ENCODE results near the gene NRXN3.

The NRXN3 gene

DNA sequence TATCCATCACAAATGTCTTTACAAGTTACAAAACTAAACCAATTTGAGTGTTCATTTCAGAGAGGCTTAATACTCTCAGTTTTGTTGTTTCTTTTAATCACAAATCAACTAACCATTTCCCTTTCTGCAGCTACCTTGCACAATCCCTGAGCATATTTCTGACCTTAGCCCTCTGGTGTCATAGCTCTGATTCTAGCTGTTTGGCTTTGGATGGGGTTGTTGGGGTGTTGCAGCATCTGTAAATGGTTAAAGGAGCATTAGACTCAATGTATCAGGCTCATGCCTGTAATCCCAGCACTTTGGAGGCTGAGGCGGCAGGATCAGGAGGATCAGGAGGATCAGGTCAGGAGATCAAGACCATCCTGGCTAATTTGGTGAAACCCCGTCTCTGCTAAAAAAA lies 461.4 kb downstream of the NRXN3 start:
- H3K4me3 ChIP-seq (ENCODE audit: low read depth, low read length) = no peak overlapping the region
- H3K79me2 ChIP-seq (ENCODE audit: control insufficient read depth, insufficient read depth, low read length, unreplicated experiment) = no peaks in the 10 kb centered on the region
- H3K4me1 ChIP-seq (ENCODE audit: control insufficient read depth, insufficient read depth, low read length, unreplicated experiment) = no peaks in the 10 kb centered on the region
- H3K27ac ChIP-seq (ENCODE audit: low read depth, low read length) = no peak overlapping the region
- no peaks in the 10 kb centered on the region for H3K36me3 ChIP-seq (ENCODE audit: insufficient read depth, low read length)
- H3K27me3 ChIP-seq (ENCODE audit: insufficient read depth, low read length) = no peaks in the 10 kb centered on the region
- H2AFZ ChIP-seq (ENCODE audit: low read length, unreplicated experiment) = no peak overlapping the region

DNA sequence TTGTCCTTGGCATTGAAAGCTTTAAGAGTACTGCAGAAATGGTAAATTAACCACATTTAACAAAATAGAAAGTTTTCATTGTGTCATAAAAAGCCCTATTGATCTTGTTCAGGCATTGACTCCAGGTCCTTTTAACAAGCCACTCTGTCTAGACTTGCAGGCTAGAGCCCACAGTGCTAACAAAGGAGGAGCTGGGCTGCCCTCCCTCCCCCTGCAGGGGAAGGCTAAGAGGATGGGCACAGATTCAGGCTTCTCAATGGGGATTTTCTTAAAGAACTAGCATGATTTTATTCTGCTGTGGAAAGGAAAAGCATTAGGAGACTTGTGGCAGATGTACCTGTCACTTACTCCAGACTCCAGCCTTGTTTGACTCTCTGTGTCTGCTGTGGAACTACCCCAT lies 463.6 kb downstream of the NRXN3 start:
- no peaks in the 10 kb centered on the region for H3K4me1 ChIP-seq (ENCODE audit: control insufficient read depth, insufficient read depth, low read length, unreplicated experiment)

DNA sequence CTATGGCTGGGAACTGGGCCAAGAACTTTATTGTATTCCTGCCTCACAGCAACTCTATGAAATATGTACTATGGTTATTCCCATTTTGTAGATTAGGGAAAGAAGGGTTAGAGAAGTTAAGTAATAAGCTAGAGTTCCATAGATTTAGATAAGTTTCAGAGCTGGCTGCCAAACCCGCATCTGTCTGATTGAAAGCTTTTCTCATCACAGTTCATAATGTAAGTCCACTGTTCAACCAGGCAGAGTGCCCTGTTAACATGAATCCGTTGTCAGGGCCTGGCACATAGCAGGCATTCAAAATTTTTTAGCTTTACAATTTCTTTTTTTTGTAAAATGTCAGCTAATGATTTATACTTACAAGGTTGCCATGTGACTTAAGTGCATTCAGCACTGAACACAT lies 467.3 kb downstream of the NRXN3 start:
- Histone ChIP-seq H3K79me2 (ENCODE audit: control insufficient read depth, insufficient read depth, low read length, unreplicated experiment) (no peaks in the 10 kb centered on the region), H3K27me3 (ENCODE audit: insufficient read depth, low read length) (no peaks in the 10 kb centered on the region), H3K36me3 (ENCODE audit: insufficient read depth, low read length) (no peaks in the 10 kb centered on the region), H3K4me1 (ENCODE audit: control insufficient read depth, insufficient read depth, low read length, unreplicated experiment) (no peaks in the 10 kb centered on the region), H3K27ac (ENCODE audit: low read depth, low read length) (no peak overlapping the region), H2AFZ (ENCODE audit: low read length, unreplicated experiment) (no peak overlapping the region), H3K4me3 (ENCODE audit: low read depth, low read length) (no peak overlapping the region)

More for the DNA sequence above, 463.6 kb downstream of the NRXN3 start:
- Histone ChIP-seq H3K36me3 (ENCODE audit: insufficient read depth, low read length) (no peaks in the 10 kb centered on the region), H3K27me3 (ENCODE audit: insufficient read depth, low read length) (no peaks in the 10 kb centered on the region), H3K4me3 (ENCODE audit: low read depth, low read length) (no peak overlapping the region), H3K27ac (ENCODE audit: low read depth, low read length) (no peak overlapping the region), H2AFZ (ENCODE audit: low read length, unreplicated experiment) (no peak overlapping the region), H3K79me2 (ENCODE audit: control insufficient read depth, insufficient read depth, low read length, unreplicated experiment) (no peaks in the 10 kb centered on the region)

DNA sequence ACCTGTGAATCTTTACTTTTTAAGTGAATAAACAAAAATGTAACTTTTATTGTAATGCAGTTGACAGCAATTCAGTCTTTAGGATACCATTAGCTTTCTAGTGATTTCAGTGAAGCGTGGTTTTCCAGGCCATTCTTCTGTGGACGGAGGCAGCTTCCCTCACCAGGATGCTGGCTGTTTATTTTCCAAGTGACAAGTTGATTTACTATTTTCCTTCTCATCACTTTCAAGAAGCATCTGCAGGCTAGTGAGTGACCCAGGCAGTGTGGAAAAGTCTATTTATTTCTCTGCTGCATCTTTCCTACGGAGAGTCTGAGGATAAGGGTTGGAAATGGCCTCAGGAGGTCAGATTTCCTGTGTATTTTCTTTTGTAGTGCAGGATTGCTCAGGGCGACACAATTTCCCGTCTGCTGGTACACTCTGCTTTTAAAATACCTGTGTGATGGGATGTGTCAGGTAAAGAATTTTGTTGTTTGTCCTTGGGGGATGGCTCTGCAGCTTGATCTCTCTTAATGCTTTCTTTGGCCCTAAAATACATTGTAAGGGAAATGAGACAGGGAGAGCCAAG lies 467.8 kb downstream of the NRXN3 start:
- no peak overlapping the region for H3K4me3 ChIP-seq (ENCODE audit: low read depth, low read length)
- no peaks in the 10 kb centered on the region for H3K4me1 ChIP-seq (ENCODE audit: control insufficient read depth, insufficient read depth, low read length, unreplicated experiment)
- H3K79me2 ChIP-seq (ENCODE audit: control insufficient read depth, insufficient read depth, low read length, unreplicated experiment) = no peaks in the 10 kb centered on the region
- no peaks in the 10 kb centered on the region for H3K27me3 ChIP-seq (ENCODE audit: insufficient read depth, low read length)
- H3K36me3 ChIP-seq (ENCODE audit: insufficient read depth, low read length) = no peaks in the 10 kb centered on the region
- no peak overlapping the region for H2AFZ ChIP-seq (ENCODE audit: low read length, unreplicated experiment)
- H3K27ac ChIP-seq (ENCODE audit: low read depth, low read length) = no peak overlapping the region

DNA sequence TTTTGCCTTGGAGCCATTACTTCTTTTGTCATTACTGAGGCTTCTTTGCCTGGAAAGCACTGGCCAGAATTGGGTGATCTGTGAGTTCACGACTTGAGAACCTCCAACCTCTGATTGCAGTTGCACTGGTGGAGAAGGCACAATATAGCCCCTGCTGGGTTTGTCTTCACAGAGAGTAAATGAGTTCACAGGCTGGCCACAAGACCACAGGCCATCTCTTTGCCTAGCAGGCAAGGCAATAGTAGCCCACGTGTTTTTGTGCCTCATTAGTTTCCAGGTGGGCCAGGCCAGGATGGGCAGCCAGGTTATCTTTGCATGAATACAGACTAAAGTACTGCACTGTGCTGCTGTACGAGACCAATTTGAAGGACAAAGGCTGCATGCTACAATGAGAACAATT lies 468.8 kb downstream of the NRXN3 start:
- H3K79me2 ChIP-seq (ENCODE audit: control insufficient read depth, insufficient read depth, low read length, unreplicated experiment) = no peaks in the 10 kb centered on the region
- no peak overlapping the region for H3K27ac ChIP-seq (ENCODE audit: low read depth, low read length)
- H3K36me3 ChIP-seq (ENCODE audit: insufficient read depth, low read length) = no peaks in the 10 kb centered on the region
- H3K27me3 ChIP-seq (ENCODE audit: insufficient read depth, low read length) = no peaks in the 10 kb centered on the region
- H3K4me3 ChIP-seq (ENCODE audit: low read depth, low read length) = no peak overlapping the region
- no peaks in the 10 kb centered on the region for H3K4me1 ChIP-seq (ENCODE audit: control insufficient read depth, insufficient read depth, low read length, unreplicated experiment)
- H2AFZ ChIP-seq (ENCODE audit: low read length, unreplicated experiment) = no peak overlapping the region

DNA sequence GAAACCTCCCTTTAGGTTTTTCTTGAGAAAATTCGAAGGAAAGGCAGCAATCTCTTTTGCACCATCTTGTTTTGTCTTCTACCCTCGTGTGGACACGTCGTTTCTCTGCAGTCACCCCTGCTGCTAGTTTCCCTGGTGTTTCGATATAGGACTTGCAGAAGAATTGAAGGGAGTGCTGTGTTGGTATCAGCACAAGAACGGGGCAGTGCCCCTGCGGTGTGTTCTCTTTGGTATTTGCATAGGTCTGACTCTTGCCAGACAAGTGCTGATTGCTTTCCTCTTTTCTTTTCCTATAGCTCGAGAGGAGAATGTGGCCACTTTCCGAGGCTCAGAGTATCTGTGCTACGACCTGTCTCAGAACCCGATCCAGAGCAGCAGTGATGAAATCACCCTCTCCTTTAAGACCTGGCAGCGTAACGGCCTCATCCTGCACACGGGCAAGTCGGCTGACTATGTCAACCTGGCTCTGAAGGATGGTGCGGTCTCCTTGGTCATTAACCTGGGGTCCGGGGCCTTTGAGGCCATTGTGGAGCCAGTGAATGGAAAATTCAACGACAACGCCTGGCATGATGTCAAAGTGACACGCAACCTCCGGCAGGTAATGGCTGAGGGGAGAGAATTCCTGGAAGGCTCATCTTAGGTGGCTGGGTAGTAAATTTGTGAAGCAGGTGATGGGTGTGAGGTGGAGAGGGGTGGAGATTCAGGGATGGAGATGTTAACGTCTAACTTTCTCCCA lies 474.8 kb downstream of the NRXN3 start:
- Histone ChIP-seq H3K4me3 (ENCODE audit: low read depth, low read length) (no peak overlapping the region), H3K27ac (ENCODE audit: low read depth, low read length) (no peak overlapping the region), H3K4me1 (ENCODE audit: control insufficient read depth, insufficient read depth, low read length, unreplicated experiment) (no peaks in the 10 kb centered on the region), H3K27me3 (ENCODE audit: insufficient read depth, low read length) (no peaks in the 10 kb centered on the region), H2AFZ (ENCODE audit: low read length, unreplicated experiment) (no peak overlapping the region), H3K36me3 (ENCODE audit: insufficient read depth, low read length) (no peaks in the 10 kb centered on the region), H3K79me2 (ENCODE audit: control insufficient read depth, insufficient read depth, low read length, unreplicated experiment) (no peaks in the 10 kb centered on the region)

DNA sequence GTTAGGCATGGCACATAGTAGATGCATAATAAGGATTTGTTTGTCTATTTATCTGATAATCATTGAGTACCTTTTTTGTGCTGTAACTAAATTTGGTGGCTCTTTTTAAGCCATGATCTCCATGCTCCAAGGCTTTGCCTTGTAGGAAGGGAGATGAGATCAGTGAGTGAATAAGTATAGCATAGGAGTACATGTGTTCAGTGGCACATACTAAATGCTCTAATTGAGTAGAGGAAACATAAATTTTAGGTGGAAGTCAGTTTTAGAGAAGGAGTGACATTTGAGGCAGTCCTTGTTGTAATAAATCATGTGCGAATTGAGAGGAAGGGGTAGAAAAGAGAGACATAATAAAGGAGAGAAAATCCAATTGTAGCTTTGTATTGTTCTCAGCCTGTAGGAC lies 482.6 kb downstream of the NRXN3 start:
- Histone ChIP-seq H3K36me3 (ENCODE audit: insufficient read depth, low read length) (no peaks in the 10 kb centered on the region), H2AFZ (ENCODE audit: low read length, unreplicated experiment) (no peak overlapping the region), H3K79me2 (ENCODE audit: control insufficient read depth, insufficient read depth, low read length, unreplicated experiment) (no peaks in the 10 kb centered on the region), H3K4me1 (ENCODE audit: control insufficient read depth, insufficient read depth, low read length, unreplicated experiment) (no peaks in the 10 kb centered on the region), H3K4me3 (ENCODE audit: low read depth, low read length) (no peak overlapping the region), H3K27me3 (ENCODE audit: insufficient read depth, low read length) (no peaks in the 10 kb centered on the region), H3K27ac (ENCODE audit: low read depth, low read length) (no peak overlapping the region)

DNA sequence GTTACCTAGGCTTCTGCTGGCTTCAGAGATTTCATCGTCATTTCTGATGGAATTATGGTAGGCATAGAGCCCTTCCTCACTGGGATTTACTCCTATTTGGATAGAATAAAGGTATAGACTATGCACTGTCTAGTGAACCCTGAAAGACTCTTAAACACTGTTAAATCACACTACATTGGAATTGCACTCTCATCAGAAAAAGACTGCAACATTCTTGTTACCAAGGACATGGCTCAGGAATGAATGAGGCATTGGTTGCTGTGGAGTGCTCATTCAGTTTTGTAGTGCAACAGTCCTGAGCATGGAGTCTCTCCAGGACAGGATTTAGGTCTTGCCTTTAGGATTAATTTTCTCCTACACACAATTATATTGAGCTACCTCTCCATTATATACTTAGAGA lies 483.0 kb downstream of the NRXN3 start:
- Histone ChIP-seq H2AFZ (ENCODE audit: low read length, unreplicated experiment) (no peak overlapping the region), H3K27ac (ENCODE audit: low read depth, low read length) (no peak overlapping the region), H3K4me3 (ENCODE audit: low read depth, low read length) (no peak overlapping the region), H3K4me1 (ENCODE audit: control insufficient read depth, insufficient read depth, low read length, unreplicated experiment) (no peaks in the 10 kb centered on the region), H3K79me2 (ENCODE audit: control insufficient read depth, insufficient read depth, low read length, unreplicated experiment) (no peaks in the 10 kb centered on the region), H3K27me3 (ENCODE audit: insufficient read depth, low read length) (no peaks in the 10 kb centered on the region), H3K36me3 (ENCODE audit: insufficient read depth, low read length) (no peaks in the 10 kb centered on the region)

DNA sequence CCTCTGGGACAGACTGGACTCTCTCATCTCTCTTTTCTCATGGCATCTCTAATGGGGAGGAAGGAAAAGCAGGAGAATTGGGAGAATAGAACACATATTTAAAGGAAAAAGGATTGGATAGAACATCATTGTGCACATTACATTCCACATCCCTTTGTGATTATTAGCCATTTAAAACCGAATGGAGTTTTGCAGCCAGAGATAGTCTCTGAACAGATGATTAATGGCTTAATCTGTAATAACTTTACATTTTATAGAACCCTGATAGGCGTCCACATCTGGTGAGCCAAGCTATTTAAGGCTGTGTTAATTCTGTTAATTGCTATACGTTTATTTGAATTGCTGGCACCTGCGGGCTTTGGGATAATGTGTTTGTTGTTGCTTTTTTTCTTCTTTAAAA lies 487.3 kb downstream of the NRXN3 start:
- Histone ChIP-seq H3K79me2 (ENCODE audit: control insufficient read depth, insufficient read depth, low read length, unreplicated experiment) (no peaks in the 10 kb centered on the region), H3K27me3 (ENCODE audit: insufficient read depth, low read length) (no peaks in the 10 kb centered on the region), H2AFZ (ENCODE audit: low read length, unreplicated experiment) (no peak overlapping the region), H3K4me1 (ENCODE audit: control insufficient read depth, insufficient read depth, low read length, unreplicated experiment) (no peaks in the 10 kb centered on the region), H3K27ac (ENCODE audit: low read depth, low read length) (no peak overlapping the region), H3K36me3 (ENCODE audit: insufficient read depth, low read length) (no peaks in the 10 kb centered on the region), H3K4me3 (ENCODE audit: low read depth, low read length) (no peak overlapping the region)

DNA sequence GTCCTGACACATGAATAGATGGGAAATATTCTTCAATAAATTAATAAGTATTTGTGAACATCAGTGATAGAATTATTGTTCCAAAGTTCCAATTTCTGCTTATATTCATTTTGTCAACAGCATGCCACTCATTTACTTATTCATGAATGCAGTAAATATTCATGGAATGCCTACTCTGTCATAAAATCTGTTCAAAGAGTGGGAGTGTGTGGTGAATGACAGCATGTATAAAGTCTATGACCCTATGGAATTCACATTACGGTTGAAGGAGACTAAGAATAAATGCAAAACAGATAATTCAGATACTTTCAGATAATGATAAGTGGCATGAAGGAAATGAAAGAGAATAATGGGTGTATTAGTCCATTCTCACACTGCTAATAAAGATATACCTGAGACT lies 494.7 kb downstream of the NRXN3 start:
- no peaks in the 10 kb centered on the region for H3K79me2 ChIP-seq (ENCODE audit: control insufficient read depth, insufficient read depth, low read length, unreplicated experiment)
- no peaks in the 10 kb centered on the region for H3K27me3 ChIP-seq (ENCODE audit: insufficient read depth, low read length)
- H3K27ac ChIP-seq (ENCODE audit: low read depth, low read length) = no peak overlapping the region
- H3K4me1 ChIP-seq (ENCODE audit: control insufficient read depth, insufficient read depth, low read length, unreplicated experiment) = no peaks in the 10 kb centered on the region
- H3K4me3 ChIP-seq (ENCODE audit: low read depth, low read length) = no peak overlapping the region
- no peak overlapping the region for H2AFZ ChIP-seq (ENCODE audit: low read length, unreplicated experiment)
- H3K36me3 ChIP-seq (ENCODE audit: insufficient read depth, low read length) = no peaks in the 10 kb centered on the region

DNA sequence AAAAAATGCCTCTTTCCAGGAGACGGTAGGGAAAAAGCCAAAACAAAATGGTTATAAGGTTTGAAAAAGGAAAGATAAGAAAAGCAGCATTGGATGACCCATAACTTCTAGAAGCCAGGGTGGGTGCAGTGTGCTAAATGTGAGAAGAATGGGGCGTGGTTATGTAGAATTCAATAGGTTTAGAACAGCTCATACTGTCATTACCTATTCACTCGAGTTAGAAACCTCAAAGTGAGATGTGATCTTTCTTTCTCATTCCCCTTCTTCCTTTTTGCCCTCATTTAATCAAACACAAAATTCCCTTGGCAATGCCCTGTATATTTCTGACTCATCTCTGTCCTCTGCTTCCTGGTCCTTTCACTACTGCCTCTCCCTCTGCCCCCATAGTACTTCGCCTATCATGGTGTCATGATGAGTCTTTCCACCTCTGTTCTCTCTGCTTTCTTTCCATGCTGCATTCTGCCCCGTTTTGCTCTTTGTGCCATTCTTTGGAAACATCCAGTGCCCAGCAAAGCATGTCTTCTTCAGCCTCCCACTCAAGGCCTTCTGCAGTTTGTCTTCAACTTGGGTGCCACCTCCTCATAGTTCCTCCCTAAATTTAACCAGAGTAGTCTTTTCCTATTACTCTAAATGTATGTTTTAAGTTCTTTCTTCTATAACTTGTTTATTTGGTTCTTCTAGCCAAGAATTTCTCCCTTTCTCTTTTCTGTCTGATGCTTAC lies 496.3 kb downstream of the NRXN3 start:
- H3K27ac ChIP-seq (ENCODE audit: low read depth, low read length) = no peak overlapping the region
- no peak overlapping the region for H2AFZ ChIP-seq (ENCODE audit: low read length, unreplicated experiment)
- no peaks in the 10 kb centered on the region for H3K79me2 ChIP-seq (ENCODE audit: control insufficient read depth, insufficient read depth, low read length, unreplicated experiment)
- H3K4me3 ChIP-seq (ENCODE audit: low read depth, low read length) = no peak overlapping the region
- no peaks in the 10 kb centered on the region for H3K4me1 ChIP-seq (ENCODE audit: control insufficient read depth, insufficient read depth, low read length, unreplicated experiment)
- no peaks in the 10 kb centered on the region for H3K27me3 ChIP-seq (ENCODE audit: insufficient read depth, low read length)
- no peaks in the 10 kb centered on the region for H3K36me3 ChIP-seq (ENCODE audit: insufficient read depth, low read length)

All from ACC112 (cell line).